ENCODE data around the gene FERMT1.

- TF ChIP-seq, protein P1, sequence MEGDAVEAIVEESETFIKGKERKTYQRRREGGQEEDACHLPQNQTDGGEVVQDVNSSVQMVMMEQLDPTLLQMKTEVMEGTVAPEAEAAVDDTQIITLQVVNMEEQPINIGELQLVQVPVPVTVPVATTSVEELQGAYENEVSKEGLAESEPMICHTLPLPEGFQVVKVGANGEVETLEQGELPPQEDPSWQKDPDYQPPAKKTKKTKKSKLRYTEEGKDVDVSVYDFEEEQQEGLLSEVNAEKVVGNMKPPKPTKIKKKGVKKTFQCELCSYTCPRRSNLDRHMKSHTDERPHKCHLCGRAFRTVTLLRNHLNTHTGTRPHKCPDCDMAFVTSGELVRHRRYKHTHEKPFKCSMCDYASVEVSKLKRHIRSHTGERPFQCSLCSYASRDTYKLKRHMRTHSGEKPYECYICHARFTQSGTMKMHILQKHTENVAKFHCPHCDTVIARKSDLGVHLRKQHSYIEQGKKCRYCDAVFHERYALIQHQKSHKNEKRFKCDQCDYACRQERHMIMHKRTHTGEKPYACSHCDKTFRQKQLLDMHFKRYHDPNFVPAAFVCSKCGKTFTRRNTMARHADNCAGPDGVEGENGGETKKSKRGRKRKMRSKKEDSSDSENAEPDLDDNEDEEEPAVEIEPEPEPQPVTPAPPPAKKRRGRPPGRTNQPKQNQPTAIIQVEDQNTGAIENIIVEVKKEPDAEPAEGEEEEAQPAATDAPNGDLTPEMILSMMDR (IDR thresholded peaks at IDR 0.05): no peak
- TF ChIP-seq EZH2 (IDR thresholded peaks at IDR 0.05; ENCODE audit: borderline replicate concordance, insufficient read depth, low read depth, low read length, poor library complexity, severe bottlenecking): no peak
These were observed 22.6 kb downstream of the FERMT1 start for GRCh38 chr20:6100246-6100645.

Data from B cell (primary cell).